ENCODE results near the gene B3GLCT.

DNA sequence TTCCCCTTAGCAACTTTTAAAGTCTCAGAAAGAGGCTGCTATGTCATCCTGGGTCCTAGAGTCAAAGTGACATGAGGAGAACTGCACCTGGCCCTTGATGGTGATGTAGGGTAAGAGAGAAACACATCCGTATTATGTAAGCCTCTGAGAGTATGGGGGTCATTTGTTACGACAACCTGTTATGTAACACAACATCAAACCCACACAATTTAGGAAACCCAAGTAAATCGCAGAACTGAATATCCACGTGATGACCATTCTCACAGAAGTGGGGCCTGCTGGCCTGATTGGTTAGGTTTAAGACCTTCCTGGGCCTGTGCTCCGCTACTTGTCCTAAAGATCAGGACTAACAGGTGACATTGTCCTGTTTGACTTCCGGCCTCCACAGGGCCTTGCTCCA is 15.3 kb upstream of the B3GLCT start:
- TF ChIP-seq, protein P1, sequence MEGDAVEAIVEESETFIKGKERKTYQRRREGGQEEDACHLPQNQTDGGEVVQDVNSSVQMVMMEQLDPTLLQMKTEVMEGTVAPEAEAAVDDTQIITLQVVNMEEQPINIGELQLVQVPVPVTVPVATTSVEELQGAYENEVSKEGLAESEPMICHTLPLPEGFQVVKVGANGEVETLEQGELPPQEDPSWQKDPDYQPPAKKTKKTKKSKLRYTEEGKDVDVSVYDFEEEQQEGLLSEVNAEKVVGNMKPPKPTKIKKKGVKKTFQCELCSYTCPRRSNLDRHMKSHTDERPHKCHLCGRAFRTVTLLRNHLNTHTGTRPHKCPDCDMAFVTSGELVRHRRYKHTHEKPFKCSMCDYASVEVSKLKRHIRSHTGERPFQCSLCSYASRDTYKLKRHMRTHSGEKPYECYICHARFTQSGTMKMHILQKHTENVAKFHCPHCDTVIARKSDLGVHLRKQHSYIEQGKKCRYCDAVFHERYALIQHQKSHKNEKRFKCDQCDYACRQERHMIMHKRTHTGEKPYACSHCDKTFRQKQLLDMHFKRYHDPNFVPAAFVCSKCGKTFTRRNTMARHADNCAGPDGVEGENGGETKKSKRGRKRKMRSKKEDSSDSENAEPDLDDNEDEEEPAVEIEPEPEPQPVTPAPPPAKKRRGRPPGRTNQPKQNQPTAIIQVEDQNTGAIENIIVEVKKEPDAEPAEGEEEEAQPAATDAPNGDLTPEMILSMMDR (IDR thresholded peaks at IDR 0.05): no peak
- no peak for TF ChIP-seq POLR2A (IDR thresholded peaks at IDR 0.05)
